ENCODE data around the gene GBE1.

GRCh38 chr3:81484520-81484919 is 276.9 kb downstream of the GBE1 start:
- TF ChIP-seq CTCF (IDR thresholded peaks at IDR 0.05; ENCODE audit: low read length) (no peak), EZH2phosphoT487 (IDR thresholded peaks at IDR 0.05; ENCODE audit: low read length) (no peak), EZH2 (optimal IDR thresholded peaks at IDR 0.05; ENCODE audit: low read depth, low read length) (no peak)

Data from MM.1S (cell line).